Heart left ventricle (tissue), 16 donors: ENCODE measurements around the gene ZNF782. TPM values are rescaled to one million over a fixed set of nuclear protein-coding genes. Genes with fewer than 3 reads are reported as not detected.

Experiments
- ATAC-seq, 4 donors: fragments of 200-7000 bp; cut with Tn5 transposase; one replicate each; pipeline ENCODE4 v1.9.1; 2020 to 2022; ENCODE audit warnings: moderate library complexity in 4 of 4, mild to moderate bottlenecking in 3 of 4, moderate number of reproducible peaks in 1 of 4
- DNase-seq, 5 donors: peaks; one replicate each; pipeline ENCODE4 v3.0.0-alpha.2; 2020
- H3K27ac ChIP-seq, 12 donors: fragments of 200-600 bp; sonication (generic) in 4 of 12; one replicate each; pipeline versions ENCODE4 v1.5.0 to v1.8.0; 2016 to 2022; ENCODE audit warnings: mild to moderate bottlenecking in 2 of 12
- H3K27me3 ChIP-seq, 9 donors: fragments of 200-600 bp; sonication (generic) in 2 of 9; one replicate each; pipeline versions ENCODE4 v1.5.1 to v1.8.0; 2016 to 2022; ENCODE audit warnings: mild to moderate bottlenecking in 3 of 9
- H3K36me3 ChIP-seq, 9 donors: fragments of 200-600 bp; sonication (generic) in 2 of 9; one replicate each; pipeline versions ENCODE4 v1.5.0 to v1.8.0; 2018 to 2022; ENCODE audit warnings: mild to moderate bottlenecking in 2 of 9
- H3K4me1 ChIP-seq, 12 donors: fragments of 200-600 bp; sonication (generic) in 4 of 12; one replicate each; pipeline versions ENCODE4 v1.5.0 to v1.8.0; 2016 to 2022; ENCODE audit warnings: mild to moderate bottlenecking in 3 of 12
- H3K4me3 ChIP-seq, 12 donors: fragments of 200-600 bp; sonication (generic) in 4 of 12; one replicate each; pipeline versions ENCODE4 v1.5.0 to v1.8.0; 2017 to 2022; ENCODE audit warnings: mild to moderate bottlenecking in 9 of 12, moderate library complexity in 4 of 12
- H3K9me3 ChIP-seq, 12 donors: fragments of 200-600 bp; sonication (generic) in 4 of 12; one replicate each; pipeline versions ENCODE4 v1.5.0 to v1.8.0; 2016 to 2022; ENCODE audit warnings: mild to moderate bottlenecking in 1 of 12
- POLR2A ChIP-seq, 2 donors: fragments of 450-650 bp; IDR thresholded peaks; one replicate each; pipeline ENCODE4 v1.6.1; 2017; ENCODE audit warnings: antibody characterized with exemption in 2 of 2, mild to moderate bottlenecking in 2 of 2, moderate library complexity in 2 of 2
- WGBS, 4 donors: extraction: QIAGEN DNeasy Blood & Tissue Kit in 2 of 4; methylation state at CpG; one replicate each; pipeline versions ENCODE4 v1.1.5 to v1.1.7; 2013 to 2018; 5-methylcytosine and 5-hydroxymethylcytosine counted together
- intact Hi-C, 10 donors: fragments of 100-400 bp; cut with DNase I; formaldehyde crosslinking; loops; one replicate each; pipeline versions ENCODE4 v1.11.1 to v1.14.2; 2022
- polyA plus RNA-seq, 2 donors: library from polyadenylated mRNA; stranded (reverse); fragments of 200-250 nt; gene quantifications; one replicate each; pipeline ENCODE4 v1.2.3, GENCODE V29; 2013
- total RNA-seq, 9 donors: library from RNA; depleted of rRNA in 2 of 9; stranded (reverse); fragments of >200 nt in 2 of 9; fragmentation: NEBNext Ultra II Directional in 3 of 9; extraction: Animal tissue kit (Norgen Biotek cat#: 25700) in 3 of 9; gene quantifications; one replicate each; pipeline versions ENCODE4 v1.1.0 to v1.2.4, GENCODE V29; 2016 to 2023
- TF ChIP-seq, protein P1 (sequence below), 12 donors: fragments of 200-600 bp; sonication (generic) in 4 of 12; IDR thresholded peaks; one replicate each; pipeline versions ENCODE4 v1.5.0 to v1.8.0; 2018 to 2022; ENCODE audit warnings: antibody characterized with exemption in 12 of 12, mild to moderate bottlenecking in 5 of 12
- donor health status: ischemic (EF 13 %, LVEDD 7.1; RV severe dilation, severe dysfunction).
- donor health status: healthy with polysubstance abuse.
- donor health status: DM: no; HTN: yes; CAD: no.
- donor health status: DM: no; HTN: no; CAD: no.
- donor health status: ischemic (EF 25% LVEDD 6.9; RV normal size, moderate dysfunction).
- donor health status: ischemic (EF 25% LVEDD 5.7; RV mildly dilated, moderate dysfunction).
- donor health status: healthy.
- donor health status: DM: yes; HTN: yes; CAD: no.
- donor health status: ischemic (EF 35%, LVEDD 5.7; RV mildly dilated, moderate dysfunction).
- donor health status: nonischemic (EF 11% LVEDD 7.7; RV severe dilation, severe dysfunction).
- donor health status: DM: yes; HTN: yes; CAD: no.
- donor health status: PGD.
- donor health status: ischemic (EF 29% LVEDD 5.4; RV normal size, mild dysfunction).
- donor health status: nonischemic (EF 23%, LVEDD 6.1; RV moderate dilation, normal function).

Gene ZNF782
- total and polyA plus RNA-seq, 11 donors: 0.84 to 4.4 (median 2.8) TPM

- H3K4me3 ChIP-seq: no peak overlapping the region
- peaks cover 0 to 3% (median 0%) of the 10 kb centered on the region in 12 donors for H3K4me1 ChIP-seq
- no peak overlapping the region for H3K27ac ChIP-seq
- ATAC-seq (no peak), DNase-seq (no peak)
- peaks cover 0 to 9% (median 0%) of the 10 kb centered on the region in 12 donors for H3K9me3 ChIP-seq
- TF ChIP-seq, protein P1, sequence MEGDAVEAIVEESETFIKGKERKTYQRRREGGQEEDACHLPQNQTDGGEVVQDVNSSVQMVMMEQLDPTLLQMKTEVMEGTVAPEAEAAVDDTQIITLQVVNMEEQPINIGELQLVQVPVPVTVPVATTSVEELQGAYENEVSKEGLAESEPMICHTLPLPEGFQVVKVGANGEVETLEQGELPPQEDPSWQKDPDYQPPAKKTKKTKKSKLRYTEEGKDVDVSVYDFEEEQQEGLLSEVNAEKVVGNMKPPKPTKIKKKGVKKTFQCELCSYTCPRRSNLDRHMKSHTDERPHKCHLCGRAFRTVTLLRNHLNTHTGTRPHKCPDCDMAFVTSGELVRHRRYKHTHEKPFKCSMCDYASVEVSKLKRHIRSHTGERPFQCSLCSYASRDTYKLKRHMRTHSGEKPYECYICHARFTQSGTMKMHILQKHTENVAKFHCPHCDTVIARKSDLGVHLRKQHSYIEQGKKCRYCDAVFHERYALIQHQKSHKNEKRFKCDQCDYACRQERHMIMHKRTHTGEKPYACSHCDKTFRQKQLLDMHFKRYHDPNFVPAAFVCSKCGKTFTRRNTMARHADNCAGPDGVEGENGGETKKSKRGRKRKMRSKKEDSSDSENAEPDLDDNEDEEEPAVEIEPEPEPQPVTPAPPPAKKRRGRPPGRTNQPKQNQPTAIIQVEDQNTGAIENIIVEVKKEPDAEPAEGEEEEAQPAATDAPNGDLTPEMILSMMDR (IDR thresholded peaks at IDR 0.05): no peak
- no peak for TF ChIP-seq POLR2A (IDR thresholded peaks at IDR 0.05)
- intact Hi-C loops: no loop called here
- no peaks in the 10 kb centered on the region for H3K27me3 ChIP-seq
- H3K36me3 ChIP-seq: peaks cover 0 to 3% (median 0%) of the 10 kb centered on the region in 9 donors
These were observed 31.1 kb upstream of the ZNF782 start for GRCh38 chr9:96885424-96885823.

DNA sequence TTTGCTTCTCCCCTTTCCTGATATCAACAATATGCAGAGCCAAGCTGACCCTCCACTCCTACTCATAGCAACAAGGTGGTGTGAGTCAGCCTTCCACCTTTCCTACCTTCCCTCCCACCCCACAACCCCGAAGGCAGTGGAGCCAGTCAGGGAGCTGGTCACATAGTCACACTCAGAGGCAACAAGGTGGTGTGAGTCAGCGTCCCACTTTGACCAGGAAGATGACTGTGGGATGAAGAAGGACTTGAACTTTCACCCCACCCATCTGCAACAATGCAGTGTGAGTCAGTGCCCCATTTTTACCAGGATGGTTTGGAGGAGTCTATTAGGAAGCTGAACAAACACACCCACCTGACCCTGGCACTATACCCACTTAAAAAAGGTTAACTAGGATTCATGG lies 30.1 kb upstream of the ZNF782 start:
- ATAC-seq: peak in 1 of 4 donors; percentile 10
- no peak for DNase-seq
- Histone ChIP-seq H3K4me3 (no peak overlapping the region), H3K36me3 (no peaks in the 10 kb centered on the region), H3K9me3 (peaks cover 0 to 9% (median 0%) of the 10 kb centered on the region in 12 donors), H3K4me1 (peaks cover 0 to 3% (median 0%) of the 10 kb centered on the region in 12 donors), H3K27me3 (no peaks in the 10 kb centered on the region), H3K27ac (no peak overlapping the region)
- intact Hi-C loops: no loop called here
- no peak for TF ChIP-seq POLR2A (IDR thresholded peaks at IDR 0.05)
- TF ChIP-seq, protein P1 (IDR thresholded peaks at IDR 0.05): no peak
- 70 to 91% (median 84%) methylated on average over 1 to 2 of the region's 2 CpGs for WGBS, 4 donors

- Histone ChIP-seq H3K4me3 (no peak overlapping the region), H3K4me1 (peaks cover 0 to 3% (median 0%) of the 10 kb centered on the region in 12 donors), H3K9me3 (peaks cover 0 to 9% (median 0%) of the 10 kb centered on the region in 12 donors), H3K27ac (no peak overlapping the region), H3K36me3 (no peaks in the 10 kb centered on the region), H3K27me3 (peaks cover 0 to 3% (median 0%) of the 10 kb centered on the region in 9 donors)
- DNase-seq (no peak), ATAC-seq (peak; percentile 26 to 95 (median 80))
- intact Hi-C loops: no loop called here
- TF ChIP-seq, protein P1 (IDR thresholded peaks at IDR 0.05): no peak
- TF ChIP-seq POLR2A (IDR thresholded peaks at IDR 0.05): no peak
- 41 to 63% (median 52%) methylated on average over 1 of the region's 1 CpG for WGBS, 4 donors
These were observed 29.6 kb upstream of the ZNF782 start for GRCh38 chr9:96883922-96884321.

GRCh38 chr9:96877269-96877668 lies 23.0 kb upstream of the ZNF782 start:
- DNase-seq (no peak), ATAC-seq (peak in 1 of 4 donors; percentile 25)
- Histone ChIP-seq H3K9me3 (no peaks in the 10 kb centered on the region), H3K27me3 (peaks cover 5 to 45% (median 29%) of the 10 kb centered on the region in 9 donors), H3K27ac (no peak overlapping the region), H3K36me3 (no peaks in the 10 kb centered on the region), H3K4me3 (peak overlapping the region in 2 of 12 donors; percentile 15 to 62), H3K4me1 (peaks cover 0 to 29% (median 5%) of the 10 kb centered on the region in 12 donors)
- WGBS, 4 donors: 5 to 23% (median 10%) methylated on average over 20 to 43 of the region's 43 CpGs
- intact Hi-C loops: no loop called here
- TF ChIP-seq POLR2A (IDR thresholded peaks at IDR 0.05): no peak
- TF ChIP-seq, protein P1 (IDR thresholded peaks at IDR 0.05): no peak
